ENCODE measurements around the gene SLC6A17. TPM values are rescaled to one million over a fixed set of nuclear protein-coding genes. Genes with fewer than 3 reads are reported as not detected.

The SLC6A17 gene
- total RNA-seq, 1 donor from 2014 or later = 0.35 TPM

DNA sequence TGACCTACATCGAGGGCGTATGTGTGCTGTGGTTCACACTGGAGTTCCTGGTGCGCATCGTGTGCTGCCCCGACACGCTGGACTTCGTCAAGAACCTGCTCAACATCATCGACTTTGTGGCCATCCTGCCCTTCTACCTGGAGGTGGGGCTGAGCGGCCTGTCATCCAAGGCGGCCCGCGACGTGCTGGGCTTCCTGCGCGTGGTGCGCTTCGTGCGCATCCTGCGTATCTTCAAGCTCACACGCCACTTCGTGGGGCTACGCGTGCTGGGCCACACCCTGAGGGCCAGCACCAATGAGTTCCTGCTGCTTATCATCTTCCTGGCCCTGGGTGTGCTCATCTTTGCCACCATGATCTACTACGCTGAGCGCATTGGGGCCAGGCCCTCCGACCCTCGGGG lies 72.8 kb downstream of the SLC6A17 start:
- no peak overlapping the region for H3K4me3 ChIP-seq (ENCODE audit: low read depth, low read length)
- TF ChIP-seq CTCF (conservative IDR thresholded peaks at IDR 0.05; ENCODE audit: low read depth, low read length) = no peak
- DNase-seq (ENCODE audit: low read depth) = no peak

- no peak for DNase-seq (ENCODE audit: low read depth)
- no peak overlapping the region for H3K4me3 ChIP-seq (ENCODE audit: low read depth, low read length)
- no peak for TF ChIP-seq CTCF (conservative IDR thresholded peaks at IDR 0.05; ENCODE audit: low read depth, low read length)
These were observed 73.3 kb downstream of the SLC6A17 start for GRCh38 chr1:110223581-110223980.

GRCh38 chr1:110224240-110224995 lies 74.1 kb downstream of the SLC6A17 start:
- H3K4me3 ChIP-seq (ENCODE audit: low read depth, low read length) = no peak overlapping the region

DNA sequence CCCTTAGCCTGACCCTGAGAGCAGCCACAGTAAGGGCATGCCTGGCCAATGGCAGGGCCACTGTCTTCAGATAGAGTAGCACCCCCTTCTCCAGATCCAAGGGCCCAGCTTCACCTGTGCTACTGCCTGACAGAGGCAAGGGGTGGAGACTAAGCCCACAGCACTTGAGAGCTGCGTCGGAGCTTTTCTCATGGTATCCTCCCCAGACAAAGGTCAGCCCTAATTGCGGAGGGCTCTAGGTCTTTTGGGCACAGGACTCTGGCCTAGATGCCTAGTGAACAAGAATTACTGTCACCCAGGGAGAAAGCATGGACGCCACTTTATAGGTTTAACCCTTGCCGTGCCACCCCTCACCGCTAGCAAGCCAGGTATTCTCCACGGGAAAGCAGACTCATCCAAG lies 74.9 kb downstream of the SLC6A17 start:
- no peak overlapping the region for H3K4me3 ChIP-seq (ENCODE audit: low read depth, low read length)
- TF ChIP-seq CTCF (conservative IDR thresholded peaks at IDR 0.05; ENCODE audit: low read depth, low read length) = no peak
- DNase-seq (ENCODE audit: low read depth) = no peak

More at GRCh38 chr1:110224240-110224995, 74.1 kb downstream of the SLC6A17 start:
- no peak for TF ChIP-seq CTCF (conservative IDR thresholded peaks at IDR 0.05; ENCODE audit: low read depth, low read length)
- no peak for DNase-seq (ENCODE audit: low read depth)

- H3K4me3 ChIP-seq (ENCODE audit: low read depth, low read length) = no peak overlapping the region
- no peak for DNase-seq (ENCODE audit: low read depth)
- no peak for TF ChIP-seq CTCF (conservative IDR thresholded peaks at IDR 0.05; ENCODE audit: low read depth, low read length)
These were observed 75.6 kb downstream of the SLC6A17 start for GRCh38 chr1:110225756-110226404.

DNA sequence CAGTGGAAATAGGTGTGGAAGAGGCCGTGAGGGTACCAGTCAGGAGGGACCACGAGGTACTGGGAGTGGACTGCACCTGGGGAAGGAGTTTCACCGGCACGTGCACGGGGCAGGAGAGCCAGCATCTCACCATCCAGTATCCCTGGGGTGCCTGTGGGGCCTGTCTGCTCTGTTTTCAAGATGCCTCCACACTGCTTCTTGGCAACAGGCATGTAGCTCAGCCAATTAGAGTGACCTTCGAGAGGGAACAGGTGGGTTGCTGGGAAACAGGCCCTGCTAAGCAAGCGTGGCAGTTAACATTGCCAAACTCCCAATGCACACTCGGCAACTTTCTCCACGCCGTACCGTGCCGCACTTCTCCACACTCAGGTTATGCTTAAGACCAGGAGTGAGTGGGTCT lies 77.5 kb downstream of the SLC6A17 start:
- no peak overlapping the region for H3K4me3 ChIP-seq (ENCODE audit: low read depth, low read length)
- TF ChIP-seq CTCF (conservative IDR thresholded peaks at IDR 0.05; ENCODE audit: low read depth, low read length) = no peak
- no peak for DNase-seq (ENCODE audit: low read depth)

Measured in epithelial cell of proximal tubule (primary cell).